Measurements from ENCODE around the gene CPM. TPM values are rescaled to one million over a fixed set of nuclear protein-coding genes. Genes with fewer than 3 reads are reported as not detected.

CPM gene
- total RNA-seq, 1 experiment from 2014 or later = 0.96 TPM

GRCh38 chr12:68870443-68870842, 62.5 kb downstream of the CPM start (continued):
- TF ChIP-seq USF1 (CRISPR knock-in tag; IDR thresholded peaks at IDR 0.05) = no peak
- no peak for TF ChIP-seq NR2C2 (CRISPR knock-in tag; IDR thresholded peaks at IDR 0.05)
- TF ChIP-seq GRHL2 (CRISPR knock-in tag; IDR thresholded peaks at IDR 0.05; ENCODE audit: insufficient replicate concordance, severe bottlenecking) = no peak
- TF ChIP-seq ZMAT4 (CRISPR knock-in tag; IDR thresholded peaks at IDR 0.05) = no peak
- TF ChIP-seq TP53 (CRISPR knock-in tag; IDR thresholded peaks at IDR 0.05) = no peak
- no peak for TF ChIP-seq RORB (CRISPR knock-in tag; IDR thresholded peaks at IDR 0.05)
- TF ChIP-seq OVOL2 (CRISPR knock-in tag; IDR thresholded peaks at IDR 0.05; ENCODE audit: borderline replicate concordance) = no peak
- TF ChIP-seq NFATC4 (CRISPR knock-in tag; IDR thresholded peaks at IDR 0.05) = no peak

- H3K36me3 Mint-ChIP-seq = no peaks in the 10 kb centered on the region
- TF ChIP-seq ERG (CRISPR knock-in tag; IDR thresholded peaks at IDR 0.05) (no peak), ETV6 (CRISPR knock-in tag; IDR thresholded peaks at IDR 0.05) (no peak), CREB1 (CRISPR knock-in tag; IDR thresholded peaks at IDR 0.05) (no peak), PRRX2 (CRISPR knock-in tag; IDR thresholded peaks at IDR 0.05) (no peak), GRHL2 (CRISPR knock-in tag; IDR thresholded peaks at IDR 0.05; ENCODE audit: insufficient replicate concordance, severe bottlenecking) (no peak), E2F5 (CRISPR knock-in tag; IDR thresholded peaks at IDR 0.05) (no peak), ZNF281 (CRISPR knock-in tag; IDR thresholded peaks at IDR 0.05) (no peak), NR1H2 (CRISPR knock-in tag; IDR thresholded peaks at IDR 0.05) (no peak), ATF1 (CRISPR knock-in tag; IDR thresholded peaks at IDR 0.05) (no peak), SP1 (CRISPR knock-in tag; conservative IDR thresholded peaks at IDR 0.05) (no peak), MLX (CRISPR knock-in tag; IDR thresholded peaks at IDR 0.05) (no peak), USF2 (CRISPR knock-in tag; IDR thresholded peaks at IDR 0.05) (no peak), ZBTB43 (CRISPR knock-in tag; IDR thresholded peaks at IDR 0.05) (no peak), ZNF138 (CRISPR knock-in tag; conservative IDR thresholded peaks at IDR 0.05) (no peak)
- DNase-seq (ENCODE audit: low spot score) = no peak
- H3K4me1 Mint-ChIP-seq = peaks cover 14% of the 10 kb centered on the region
- H3K4me3 Mint-ChIP-seq = no peak overlapping the region
- no peaks in the 10 kb centered on the region for H3K27me3 Mint-ChIP-seq (ENCODE audit: low read depth)
- no peaks in the 10 kb centered on the region for H3K9me3 Mint-ChIP-seq
- POLR2A ChIA-PET = no interaction called here
- no peak overlapping the region for H3K27ac Mint-ChIP-seq
- ATAC-seq = no peak
- CTCF ChIA-PET = no interaction called here
Measured at GRCh38 chr12:68870011-68870410, 63.0 kb downstream of the CPM start.

All from WTC11 (cell line).